GM11168 (cell line): ENCODE results near the gene RNF149.
"Not testable (repeated sequence)": the region's sequence is repeated elsewhere in the genome, so short reads cannot be mapped to it uniquely, and the experiment has no call there.

Experiments used
- in situ Hi-C: fragments of 300-500 bp; cut with MboI; formaldehyde crosslinking; loops from one replicate; pipeline ENCODE4 v1.12.0; 2022; ENCODE audit warnings: low sequenced_read_pairs; ENCODE audit not compliant: unreplicated experiment

RNF149 gene

GRCh38 chr2:101238930-101239759 lies 69.4 kb downstream of the RNF149 start:
- in situ Hi-C loops: no loop called here

GRCh38 chr2:101237944-101238343 lies 70.6 kb downstream of the RNF149 start:
- in situ Hi-C loops: not testable (repeated sequence)

- in situ Hi-C loops: not testable (repeated sequence)
Measured at GRCh38 chr2:101235956-101236355, 72.5 kb downstream of the RNF149 start.

- in situ Hi-C loops: no loop called here
Measured at GRCh38 chr2:101234169-101234938, 74.1 kb downstream of the RNF149 start.

- in situ Hi-C loops: no loop called here
Measured at GRCh38 chr2:101232770-101233169, 75.7 kb downstream of the RNF149 start.

GRCh38 chr2:101231937-101232730 lies 76.4 kb downstream of the RNF149 start:
- in situ Hi-C loops: no loop called here

- in situ Hi-C loops: no loop called here
Measured at GRCh38 chr2:101231240-101231639, 77.3 kb downstream of the RNF149 start.

- in situ Hi-C loops: no loop called here
Measured at GRCh38 chr2:101230541-101231001, 77.9 kb downstream of the RNF149 start.
